Osteoblast (primary cell): ENCODE measurements around the gene TMEM106C. TPM values are rescaled to one million over a fixed set of nuclear protein-coding genes. Genes with fewer than 3 reads are reported as not detected.

ENCODE experiments used
- DNase-seq: peaks from one replicate; pipeline ENCODE4 v3.0.0; 2011; ENCODE audit warnings: low spot score, mixed read lengths; ENCODE audit not compliant: insufficient read length; ENCODE audit errors: missing footprints
- H2AFZ ChIP-seq: 2 replicates; pipeline ENCODE4 v1.6.0; 2011; ENCODE audit warnings: mild to moderate bottlenecking, low read length
- H3K27ac ChIP-seq: 2 replicates; pipeline ENCODE4 v1.5.1; 2011; ENCODE audit warnings: mild to moderate bottlenecking, low read depth, low read length, moderate library complexity
- H3K27me3 ChIP-seq: 2 replicates; pipeline ENCODE4 v1.6.0; 2012; ENCODE audit warnings: mild to moderate bottlenecking, control low read depth, inconsistent platforms, low read length, moderate library complexity; ENCODE audit not compliant: insufficient read depth
- H3K36me3 ChIP-seq: 2 replicates; pipeline ENCODE4 v1.5.1; 2011; ENCODE audit warnings: mild to moderate bottlenecking, low read length, control low read depth, moderate library complexity; ENCODE audit not compliant: insufficient read depth
- H3K4me1 ChIP-seq: 2 replicates; pipeline ENCODE4 v1.5.1; 2011; ENCODE audit warnings: mild to moderate bottlenecking, low read length, control low read depth, moderate library complexity; ENCODE audit not compliant: insufficient read depth
- H3K4me2 ChIP-seq: 2 replicates; pipeline ENCODE4 v1.6.0; 2011; ENCODE audit warnings: mild to moderate bottlenecking, low read length; ENCODE audit not compliant: insufficient read depth
- H3K4me3 ChIP-seq: fragments of 200-600 bp; sonication (generic); 3 replicates; pipeline ENCODE4 v1.5.1; 2012; ENCODE audit warnings: mild to moderate bottlenecking, low read length, inconsistent platforms; ENCODE audit not compliant: insufficient read depth
- H3K79me2 ChIP-seq: 2 replicates; pipeline ENCODE4 v1.6.0; 2012; ENCODE audit warnings: mild to moderate bottlenecking, low read length, control low read depth, inconsistent platforms; ENCODE audit not compliant: insufficient read depth
- H3K9me3 ChIP-seq: 2 replicates; pipeline ENCODE4 v1.5.1; 2011; ENCODE audit warnings: low read depth, low read length, control low read depth
- H4K20me1 ChIP-seq: 2 replicates; pipeline ENCODE4 v1.6.0; 2012; ENCODE audit warnings: mild to moderate bottlenecking, low read length, control low read depth; ENCODE audit not compliant: insufficient read depth
- CTCF ChIP-seq: IDR thresholded peaks from 2 replicates; pipeline ENCODE4 v1.5.1; 2011; ENCODE audit warnings: mild to moderate bottlenecking, low read depth, low read length, moderate library complexity; ENCODE audit errors: extremely low read depth
- total RNA-seq: library from RNA; depleted of rRNA; stranded (reverse); fragments of >200 nt; gene quantifications from 2 replicates; pipeline ENCODE4 v1.2.3, GENCODE V29; 2012

Gene TMEM106C
- total RNA-seq, 1 donor, result 57.5 TPM

- Histone ChIP-seq H3K27ac (no peak overlapping the region), H3K27me3 (no peaks in the 10 kb centered on the region), H3K36me3 (no peaks in the 10 kb centered on the region), H3K4me2 (no peak overlapping the region), H2AFZ (no peak overlapping the region), H3K4me1 (no peaks in the 10 kb centered on the region), H3K4me3 (no peak overlapping the region), H4K20me1 (no peaks in the 10 kb centered on the region), H3K9me3 (no peaks in the 10 kb centered on the region), H3K79me2 (no peaks in the 10 kb centered on the region)
- TF ChIP-seq CTCF, result no peak
- no peak for DNase-seq
Measured at GRCh38 chr12:47977046-47977771, 13.8 kb downstream of the TMEM106C start.

GRCh38 chr12:47977772-47978597 is 14.6 kb downstream of the TMEM106C start:
- Histone ChIP-seq H3K4me2 (no peak overlapping the region), H2AFZ (no peak overlapping the region), H4K20me1 (no peaks in the 10 kb centered on the region), H3K4me1 (no peaks in the 10 kb centered on the region), H3K79me2 (no peaks in the 10 kb centered on the region), H3K27me3 (no peaks in the 10 kb centered on the region), H3K36me3 (no peaks in the 10 kb centered on the region), H3K27ac (no peak overlapping the region), H3K4me3 (no peak overlapping the region), H3K9me3 (no peaks in the 10 kb centered on the region)
- no peak for DNase-seq
- TF ChIP-seq CTCF, result no peak

- no peaks in the 10 kb centered on the region for H3K36me3 ChIP-seq
Measured at GRCh38 chr12:47978598-47978873, 15.1 kb downstream of the TMEM106C start.

More at GRCh38 chr12:47978598-47978873, 15.1 kb downstream of the TMEM106C start:
- no peak overlapping the region for H3K27ac ChIP-seq
- H3K27me3 ChIP-seq, result peaks cover 5% of the 10 kb centered on the region
- no peaks in the 10 kb centered on the region for H3K4me1 ChIP-seq
- no peak overlapping the region for H3K4me2 ChIP-seq
- no peak for DNase-seq
- no peak overlapping the region for H3K4me3 ChIP-seq
- no peak overlapping the region for H2AFZ ChIP-seq
- TF ChIP-seq CTCF, result no peak
- no peaks in the 10 kb centered on the region for H3K9me3 ChIP-seq
- no peaks in the 10 kb centered on the region for H3K79me2 ChIP-seq
- H4K20me1 ChIP-seq, result no peaks in the 10 kb centered on the region
